ENCODE measurements around the gene NUTM1.

GRCh38 chr15:34314491-34315490, 28.3 kb upstream of the NUTM1 start:
- TF ChIP-seq, protein P1, sequence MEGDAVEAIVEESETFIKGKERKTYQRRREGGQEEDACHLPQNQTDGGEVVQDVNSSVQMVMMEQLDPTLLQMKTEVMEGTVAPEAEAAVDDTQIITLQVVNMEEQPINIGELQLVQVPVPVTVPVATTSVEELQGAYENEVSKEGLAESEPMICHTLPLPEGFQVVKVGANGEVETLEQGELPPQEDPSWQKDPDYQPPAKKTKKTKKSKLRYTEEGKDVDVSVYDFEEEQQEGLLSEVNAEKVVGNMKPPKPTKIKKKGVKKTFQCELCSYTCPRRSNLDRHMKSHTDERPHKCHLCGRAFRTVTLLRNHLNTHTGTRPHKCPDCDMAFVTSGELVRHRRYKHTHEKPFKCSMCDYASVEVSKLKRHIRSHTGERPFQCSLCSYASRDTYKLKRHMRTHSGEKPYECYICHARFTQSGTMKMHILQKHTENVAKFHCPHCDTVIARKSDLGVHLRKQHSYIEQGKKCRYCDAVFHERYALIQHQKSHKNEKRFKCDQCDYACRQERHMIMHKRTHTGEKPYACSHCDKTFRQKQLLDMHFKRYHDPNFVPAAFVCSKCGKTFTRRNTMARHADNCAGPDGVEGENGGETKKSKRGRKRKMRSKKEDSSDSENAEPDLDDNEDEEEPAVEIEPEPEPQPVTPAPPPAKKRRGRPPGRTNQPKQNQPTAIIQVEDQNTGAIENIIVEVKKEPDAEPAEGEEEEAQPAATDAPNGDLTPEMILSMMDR (IDR thresholded peaks at IDR 0.05), result no peak
- no peak for TF ChIP-seq POLR2A (IDR thresholded peaks at IDR 0.05)
- no peak for TF ChIP-seq POLR2AphosphoS5 (IDR thresholded peaks at IDR 0.05)
